ENCODE measurements around the gene CHST8. TPM values are rescaled to one million over a fixed set of nuclear protein-coding genes. Genes with fewer than 3 reads are reported as not detected.

CHST8 gene
- total RNA-seq, 2 experiments from 2014 or later, result not detected

GRCh38 chr19:33749619-33750175 is 127.9 kb downstream of the CHST8 start:
- Mint-ChIP-seq H3K4me3 (no peak overlapping the region), H3K36me3 (ENCODE audit: low read depth) (no peaks in the 10 kb centered on the region), H3K27ac (no peak overlapping the region), H3K9me3 (no peaks in the 10 kb centered on the region), H3K27me3 (no peaks in the 10 kb centered on the region), H3K4me1 (no peaks in the 10 kb centered on the region)
- ChIA-PET POLR2A (no interaction called here), CTCF (interaction anchor here (0.6 to 1.0 kb wide), 2 partner anchors 28 to 64 kb away, joined by 3 read pairs; no protein-coding TSS in a partner anchor)
- DNase-seq, result no peak

GRCh38 chr19:33750587-33751435 is 129.1 kb downstream of the CHST8 start:
- CTCF ChIA-PET, result no interaction called here
- Mint-ChIP-seq H3K4me1 (no peaks in the 10 kb centered on the region), H3K9me3 (no peaks in the 10 kb centered on the region), H3K4me3 (no peak overlapping the region), H3K36me3 (ENCODE audit: low read depth) (no peaks in the 10 kb centered on the region), H3K27me3 (no peaks in the 10 kb centered on the region), H3K27ac (no peak overlapping the region)
- POLR2A ChIA-PET, result no interaction called here
- no peak for DNase-seq

- Mint-ChIP-seq H3K9me3 (no peaks in the 10 kb centered on the region), H3K4me3 (no peak overlapping the region), H3K4me1 (no peaks in the 10 kb centered on the region), H3K27ac (no peak overlapping the region), H3K36me3 (ENCODE audit: low read depth) (no peaks in the 10 kb centered on the region), H3K27me3 (no peaks in the 10 kb centered on the region)
- ChIA-PET POLR2A (no interaction called here), CTCF (no interaction called here)
- DNase-seq, result no peak
Measured at GRCh38 chr19:33751436-33751770, 129.7 kb downstream of the CHST8 start.

GRCh38 chr19:33752018-33752800 is 130.5 kb downstream of the CHST8 start:
- Mint-ChIP-seq H3K36me3 (ENCODE audit: low read depth) (no peaks in the 10 kb centered on the region), H3K4me1 (no peaks in the 10 kb centered on the region), H3K9me3 (no peaks in the 10 kb centered on the region), H3K27me3 (no peaks in the 10 kb centered on the region), H3K4me3 (no peak overlapping the region), H3K27ac (no peak overlapping the region)
- ChIA-PET CTCF (no interaction called here), POLR2A (no interaction called here)
- DNase-seq, result no peak

GRCh38 chr19:33752945-33753344 is 131.2 kb downstream of the CHST8 start:
- no peaks in the 10 kb centered on the region for H3K4me1 Mint-ChIP-seq
- H3K27ac Mint-ChIP-seq, result no peak overlapping the region
- H3K36me3 Mint-ChIP-seq (ENCODE audit: low read depth), result no peaks in the 10 kb centered on the region
- DNase-seq, result no peak
- H3K27me3 Mint-ChIP-seq, result no peaks in the 10 kb centered on the region
- no peaks in the 10 kb centered on the region for H3K9me3 Mint-ChIP-seq
- no peak overlapping the region for H3K4me3 Mint-ChIP-seq
- ChIA-PET POLR2A (no interaction called here), CTCF (no interaction called here)

DNA sequence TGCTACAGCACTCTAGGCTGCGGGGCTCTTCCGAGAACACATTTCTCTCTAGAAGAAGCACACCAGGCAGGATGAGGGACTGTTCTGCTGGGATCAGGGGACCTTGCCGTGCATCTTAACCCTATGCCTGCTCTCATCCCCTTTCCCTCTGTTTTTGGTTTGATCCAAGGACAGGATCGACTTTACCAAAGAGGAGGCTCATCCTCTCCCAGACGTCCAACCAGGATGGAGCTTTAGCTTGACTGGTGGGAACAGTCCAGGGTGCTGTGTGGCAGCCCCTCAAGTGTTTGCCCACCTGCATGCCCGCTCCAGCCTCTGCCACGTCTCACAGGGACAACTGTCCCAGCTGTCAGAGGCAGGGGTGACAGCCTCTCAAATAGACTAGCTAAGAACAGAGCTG is 132.6 kb downstream of the CHST8 start:
- Mint-ChIP-seq H3K4me3 (no peak overlapping the region), H3K36me3 (ENCODE audit: low read depth) (no peaks in the 10 kb centered on the region), H3K27me3 (no peaks in the 10 kb centered on the region), H3K9me3 (no peaks in the 10 kb centered on the region), H3K4me1 (no peaks in the 10 kb centered on the region), H3K27ac (no peak overlapping the region)
- DNase-seq, result no peak
- ChIA-PET POLR2A (no interaction called here), CTCF (no interaction called here)

DNA sequence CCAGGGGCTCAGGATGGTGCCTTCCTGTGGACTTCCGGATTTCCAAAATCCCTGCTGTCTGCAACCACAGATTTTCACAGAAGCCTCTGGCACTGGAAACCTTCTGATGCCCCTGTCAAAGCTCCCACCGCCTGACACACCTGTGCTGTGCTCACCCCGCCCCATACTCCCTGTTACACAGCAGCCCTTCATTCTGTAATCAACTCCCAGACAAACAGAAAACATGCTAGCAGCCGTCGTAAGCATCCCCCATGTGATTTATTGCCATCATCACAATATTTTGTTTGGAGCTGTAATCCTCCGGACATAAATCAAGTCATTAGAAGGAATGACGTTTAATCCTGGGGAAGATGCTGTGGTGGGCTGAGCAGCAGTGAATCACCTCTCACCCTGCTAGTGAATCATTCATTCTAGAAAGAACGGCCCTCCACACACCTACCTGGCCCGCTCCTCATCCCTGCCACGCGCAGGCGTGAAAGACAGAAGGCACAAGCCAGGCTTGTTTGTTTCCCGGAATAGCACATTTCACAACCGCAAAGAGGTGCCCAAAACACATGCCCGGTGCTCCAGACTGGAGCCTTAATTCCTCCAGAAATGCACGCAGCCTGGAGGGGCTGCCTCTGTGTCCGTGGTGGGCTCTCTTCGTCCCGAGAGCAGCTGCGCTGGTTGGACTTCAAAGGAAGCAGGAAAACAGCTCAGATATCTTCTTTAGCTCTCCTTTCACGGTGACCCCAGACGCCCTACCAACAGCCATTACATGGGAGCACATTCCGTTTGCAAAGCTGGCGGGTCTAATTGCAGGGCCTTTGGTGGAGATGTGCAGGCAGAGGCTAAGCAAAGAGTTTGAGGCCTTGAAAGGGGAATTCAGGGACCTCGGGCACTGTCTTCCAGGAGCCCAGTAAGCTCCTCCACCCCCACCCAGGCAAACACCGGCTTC is 133.6 kb downstream of the CHST8 start:
- H3K27me3 Mint-ChIP-seq, result no peaks in the 10 kb centered on the region
- CTCF ChIA-PET, result interaction anchor here (0.6 kb wide), 1 partner anchor 1194 kb away, joined by 3 read pairs; no protein-coding TSS in a partner anchor
- POLR2A ChIA-PET, result no interaction called here
- no peaks in the 10 kb centered on the region for H3K9me3 Mint-ChIP-seq
- H3K4me1 Mint-ChIP-seq, result no peaks in the 10 kb centered on the region
- H3K36me3 Mint-ChIP-seq (ENCODE audit: low read depth), result no peaks in the 10 kb centered on the region
- no peak for DNase-seq
- no peak overlapping the region for H3K27ac Mint-ChIP-seq
- H3K4me3 Mint-ChIP-seq, result no peak overlapping the region

DNA sequence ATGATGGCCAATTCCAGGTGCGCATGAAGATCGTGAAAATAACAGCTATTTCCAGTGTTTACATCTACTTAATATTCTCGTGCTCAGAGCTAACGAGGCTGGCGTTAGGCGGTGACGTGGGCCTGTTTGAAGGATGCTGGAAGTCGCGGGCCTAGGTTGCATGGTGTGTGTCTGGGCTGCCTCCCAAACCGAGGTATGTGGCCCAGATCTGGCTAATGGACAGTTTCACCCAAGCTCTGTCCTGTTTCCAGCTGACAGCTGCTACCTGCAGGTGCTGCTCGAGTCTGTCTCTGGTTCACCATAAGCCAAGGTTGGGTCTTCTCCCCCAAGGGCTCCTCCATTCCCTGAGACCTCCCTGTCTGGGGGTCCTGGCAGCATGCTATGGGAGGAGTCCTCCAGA is 134.4 kb downstream of the CHST8 start:
- ChIA-PET CTCF (no interaction called here), POLR2A (no interaction called here)
- no peak for DNase-seq
- H3K27me3 Mint-ChIP-seq, result no peaks in the 10 kb centered on the region
- H3K4me1 Mint-ChIP-seq, result no peaks in the 10 kb centered on the region
- H3K36me3 Mint-ChIP-seq (ENCODE audit: low read depth), result no peaks in the 10 kb centered on the region
- no peaks in the 10 kb centered on the region for H3K9me3 Mint-ChIP-seq
- H3K4me3 Mint-ChIP-seq, result no peak overlapping the region
- H3K27ac Mint-ChIP-seq, result no peak overlapping the region

DNA sequence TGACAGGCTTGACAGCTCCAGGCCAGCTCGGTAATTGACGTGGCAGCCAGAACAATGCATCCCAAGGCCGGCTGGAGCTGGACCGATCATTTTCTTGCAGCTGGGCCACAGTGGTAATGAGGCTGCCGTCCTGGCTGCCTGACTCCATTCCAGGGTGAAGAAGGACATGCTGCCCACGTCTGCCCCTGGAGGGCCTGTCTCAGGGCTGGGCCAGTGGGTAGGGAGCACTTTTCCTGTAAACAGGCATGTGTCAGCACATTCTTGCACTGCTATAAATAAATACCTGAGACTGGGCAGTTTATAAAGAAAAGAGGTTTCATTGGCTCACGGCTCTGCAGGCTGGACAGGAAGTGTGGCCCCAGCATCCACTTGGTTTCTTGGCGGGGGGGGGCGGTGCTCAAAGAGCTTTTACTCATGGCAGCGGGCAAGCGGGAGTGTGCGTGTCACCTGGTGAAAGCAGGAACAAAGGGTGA is 136.8 kb downstream of the CHST8 start:
- Mint-ChIP-seq H3K4me3 (no peak overlapping the region), H3K9me3 (no peaks in the 10 kb centered on the region), H3K4me1 (no peaks in the 10 kb centered on the region), H3K27ac (no peak overlapping the region), H3K36me3 (ENCODE audit: low read depth) (no peaks in the 10 kb centered on the region), H3K27me3 (no peaks in the 10 kb centered on the region)
- POLR2A ChIA-PET, result no interaction called here
- DNase-seq, result no peak
- CTCF ChIA-PET, result no interaction called here

DNA sequence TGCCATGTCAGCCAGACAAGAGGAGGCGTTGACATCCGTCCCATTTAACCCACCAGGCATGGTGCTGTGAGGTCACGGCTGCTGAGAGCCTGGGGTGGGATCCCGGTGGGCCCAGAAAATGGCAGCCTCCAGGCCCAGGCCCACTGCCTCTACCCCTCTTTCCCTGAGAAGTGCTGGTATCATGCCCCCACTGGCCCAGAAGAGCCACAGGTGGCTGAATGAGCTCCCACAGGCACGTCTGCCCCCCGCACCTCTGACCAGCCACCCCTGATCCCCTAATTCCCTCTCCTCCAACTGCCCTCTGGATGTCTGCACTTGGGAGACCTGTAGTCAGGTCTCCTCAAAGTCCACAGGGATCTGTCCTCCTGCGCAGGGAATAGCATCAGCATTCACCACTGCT is 137.6 kb downstream of the CHST8 start:
- Mint-ChIP-seq H3K4me1 (no peaks in the 10 kb centered on the region), H3K9me3 (no peaks in the 10 kb centered on the region), H3K27me3 (no peaks in the 10 kb centered on the region), H3K4me3 (no peak overlapping the region), H3K36me3 (ENCODE audit: low read depth) (no peaks in the 10 kb centered on the region), H3K27ac (no peak overlapping the region)
- no peak for DNase-seq
- CTCF ChIA-PET, result no interaction called here
- POLR2A ChIA-PET, result no interaction called here

- ChIA-PET CTCF (interaction anchor here (4.9 kb wide), 1 partner anchor 14 kb away, joined by 20 read pairs; no protein-coding TSS in a partner anchor), POLR2A (no interaction called here)
- H3K27me3 Mint-ChIP-seq, result no peaks in the 10 kb centered on the region
- H3K27ac Mint-ChIP-seq, result no peak overlapping the region
- no peaks in the 10 kb centered on the region for H3K9me3 Mint-ChIP-seq
- no peaks in the 10 kb centered on the region for H3K36me3 Mint-ChIP-seq (ENCODE audit: low read depth)
- no peak overlapping the region for H3K4me3 Mint-ChIP-seq
- DNase-seq, result no peak
- no peaks in the 10 kb centered on the region for H3K4me1 Mint-ChIP-seq
Measured at GRCh38 chr19:33763633-33764371, 142.0 kb downstream of the CHST8 start.

- H3K36me3 Mint-ChIP-seq (ENCODE audit: low read depth), result no peaks in the 10 kb centered on the region
- H3K27ac Mint-ChIP-seq, result no peak overlapping the region
- no peaks in the 10 kb centered on the region for H3K9me3 Mint-ChIP-seq
- CTCF ChIA-PET, result interaction anchor here (4.9 kb wide), 1 partner anchor 11 kb away, joined by 20 read pairs; no protein-coding TSS in a partner anchor
- no peaks in the 10 kb centered on the region for H3K4me1 Mint-ChIP-seq
- no peak for DNase-seq
- H3K4me3 Mint-ChIP-seq, result no peak overlapping the region
- H3K27me3 Mint-ChIP-seq, result no peaks in the 10 kb centered on the region
- POLR2A ChIA-PET, result no interaction called here
Measured at GRCh38 chr19:33766623-33767022, 144.9 kb downstream of the CHST8 start.
